SK-N-SH (cell line): ENCODE data around the gene PCBP3.

Source experiments
- CTCF ChIP-seq: fragments of 200-600 bp; sonication (generic); IDR thresholded peaks from 2 replicates; pipeline ENCODE4 v1.6.1; 2017; ENCODE audit warnings: antibody characterized with exemption, mild to moderate bottlenecking, moderate library complexity
- SMC3 ChIP-seq: IDR thresholded peaks from 2 replicates; pipeline ENCODE4 v1.6.1; 2012; ENCODE audit warnings: low read depth, low read length, improper control_type of control experiment

GRCh38 chr21:45916011-45916840 lies 272.7 kb downstream of the PCBP3 start:
- no peak for TF ChIP-seq CTCF
- no peak for TF ChIP-seq SMC3
